Activated naive CD4-positive, alpha-beta T cell treated with Interleukin-2 at 50 U/mL for 16 hours (primary cell): Measurements from ENCODE around the gene EVI5L.
A peak's percentile ranks its signal among the peaks of the same experiment; 100 is the strongest.
"Not testable (repeated sequence)": the region's sequence is repeated elsewhere in the genome, so short reads cannot be mapped to it uniquely, and the experiment has no call there.

Experiments
- DNase-seq: peaks from one replicate; pipeline ENCODE4 v3.0.0-alpha.2; 2020

EVI5L gene

GRCh38 chr19:7829561-7830271 lies at the start of gene EVI5L:
Gene EVI5L, plus strand, starts transcription at chr19:7830218. Its CDS starts 16,325 bp downstream, at chr19:7846543.
- peak; percentile 100 for DNase-seq

GRCh38 chr19:7781157-7781556 lies 48.9 kb upstream of the EVI5L start:
- DNase-seq, result no peak

- no peak for DNase-seq
Measured at GRCh38 chr19:7783991-7784423, 46.0 kb upstream of the EVI5L start.

GRCh38 chr19:7784856-7785255 lies 45.2 kb upstream of the EVI5L start:
- DNase-seq, result no peak

- no peak for DNase-seq
Measured at GRCh38 chr19:7787141-7787540, 42.9 kb upstream of the EVI5L start.

GRCh38 chr19:7787602-7788177 lies 42.3 kb upstream of the EVI5L start:
- no peak for DNase-seq

GRCh38 chr19:7788178-7788932 lies 41.7 kb upstream of the EVI5L start:
- no peak for DNase-seq

- DNase-seq, result no peak
Measured at GRCh38 chr19:7788933-7789323, 41.1 kb upstream of the EVI5L start.

GRCh38 chr19:7789447-7789846 lies 40.6 kb upstream of the EVI5L start:
- peak; percentile 22 for DNase-seq

GRCh38 chr19:7790416-7790815 lies 39.6 kb upstream of the EVI5L start:
- DNase-seq, result no peak

- DNase-seq, result no peak
Measured at GRCh38 chr19:7792281-7792680, 37.7 kb upstream of the EVI5L start.

- DNase-seq, result not testable (repeated sequence)
Measured at GRCh38 chr19:7792701-7793100, 37.3 kb upstream of the EVI5L start.

- DNase-seq, result no peak
Measured at GRCh38 chr19:7793493-7793892, 36.5 kb upstream of the EVI5L start.

- DNase-seq, result no peak
Measured at GRCh38 chr19:7795555-7796161, 34.4 kb upstream of the EVI5L start.

- DNase-seq, result peak; percentile 57
Measured at GRCh38 chr19:7799640-7800355, 30.2 kb upstream of the EVI5L start.

- DNase-seq, result no peak
Measured at GRCh38 chr19:7801020-7801570, 28.9 kb upstream of the EVI5L start.

GRCh38 chr19:7806234-7806633 lies 23.8 kb upstream of the EVI5L start:
- no peak for DNase-seq

- DNase-seq, result no peak
Measured at GRCh38 chr19:7806876-7807275, 23.1 kb upstream of the EVI5L start.

- no peak for DNase-seq
Measured at GRCh38 chr19:7808108-7808507, 21.9 kb upstream of the EVI5L start.

GRCh38 chr19:7811989-7812388 lies 18.0 kb upstream of the EVI5L start:
- no peak for DNase-seq

- peak; percentile 21 for DNase-seq
Measured at GRCh38 chr19:7815325-7815724, 14.7 kb upstream of the EVI5L start.

- not testable (repeated sequence) for DNase-seq
Measured at GRCh38 chr19:7816040-7816439, 14.0 kb upstream of the EVI5L start.

GRCh38 chr19:7817801-7818200 lies 12.2 kb upstream of the EVI5L start:
- no peak for DNase-seq
